Choroid plexus epithelial cell (primary cell): ENCODE measurements around the gene PIGC.

Source experiments
- DNase-seq: peaks from one replicate; pipeline ENCODE4 v3.0.0-alpha.2; 2010; ENCODE audit warnings: low read depth
- H3K4me3 ChIP-seq: 2 replicates; pipeline ENCODE4 v1.5.1; 2011; ENCODE audit warnings: low read depth, mild to moderate bottlenecking, control low read depth, low read length, moderate library complexity
- TF ChIP-seq, protein P1 (sequence below): conservative IDR thresholded peaks from 2 replicates; pipeline ENCODE4 v1.5.1; 2011; ENCODE audit warnings: low read depth, mild to moderate bottlenecking, control low read depth, inconsistent platforms, low read length, moderate library complexity

The PIGC gene

DNA sequence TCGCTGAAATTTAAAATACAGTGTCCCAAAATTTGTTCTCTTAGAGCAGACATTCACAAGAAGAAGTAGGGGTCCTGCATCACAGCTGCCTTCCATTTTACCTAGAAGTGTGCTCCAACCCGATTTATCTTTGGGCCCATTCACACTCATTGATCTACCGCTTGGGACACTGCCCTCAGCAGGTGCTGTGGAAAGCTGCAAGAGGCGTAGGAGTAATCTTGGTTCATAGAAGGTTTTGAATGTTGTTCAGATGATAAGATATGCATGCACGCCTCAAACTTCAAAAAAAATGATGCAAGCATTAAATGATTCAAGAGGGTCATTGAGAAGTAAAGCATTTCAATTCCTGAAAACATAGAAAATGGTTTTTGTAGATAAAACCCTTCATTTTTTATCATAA lies 42.0 kb downstream of the PIGC start:
- no peak overlapping the region for H3K4me3 ChIP-seq
- TF ChIP-seq, protein P1, sequence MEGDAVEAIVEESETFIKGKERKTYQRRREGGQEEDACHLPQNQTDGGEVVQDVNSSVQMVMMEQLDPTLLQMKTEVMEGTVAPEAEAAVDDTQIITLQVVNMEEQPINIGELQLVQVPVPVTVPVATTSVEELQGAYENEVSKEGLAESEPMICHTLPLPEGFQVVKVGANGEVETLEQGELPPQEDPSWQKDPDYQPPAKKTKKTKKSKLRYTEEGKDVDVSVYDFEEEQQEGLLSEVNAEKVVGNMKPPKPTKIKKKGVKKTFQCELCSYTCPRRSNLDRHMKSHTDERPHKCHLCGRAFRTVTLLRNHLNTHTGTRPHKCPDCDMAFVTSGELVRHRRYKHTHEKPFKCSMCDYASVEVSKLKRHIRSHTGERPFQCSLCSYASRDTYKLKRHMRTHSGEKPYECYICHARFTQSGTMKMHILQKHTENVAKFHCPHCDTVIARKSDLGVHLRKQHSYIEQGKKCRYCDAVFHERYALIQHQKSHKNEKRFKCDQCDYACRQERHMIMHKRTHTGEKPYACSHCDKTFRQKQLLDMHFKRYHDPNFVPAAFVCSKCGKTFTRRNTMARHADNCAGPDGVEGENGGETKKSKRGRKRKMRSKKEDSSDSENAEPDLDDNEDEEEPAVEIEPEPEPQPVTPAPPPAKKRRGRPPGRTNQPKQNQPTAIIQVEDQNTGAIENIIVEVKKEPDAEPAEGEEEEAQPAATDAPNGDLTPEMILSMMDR: peak; percentile 48
- no peak for DNase-seq

DNA sequence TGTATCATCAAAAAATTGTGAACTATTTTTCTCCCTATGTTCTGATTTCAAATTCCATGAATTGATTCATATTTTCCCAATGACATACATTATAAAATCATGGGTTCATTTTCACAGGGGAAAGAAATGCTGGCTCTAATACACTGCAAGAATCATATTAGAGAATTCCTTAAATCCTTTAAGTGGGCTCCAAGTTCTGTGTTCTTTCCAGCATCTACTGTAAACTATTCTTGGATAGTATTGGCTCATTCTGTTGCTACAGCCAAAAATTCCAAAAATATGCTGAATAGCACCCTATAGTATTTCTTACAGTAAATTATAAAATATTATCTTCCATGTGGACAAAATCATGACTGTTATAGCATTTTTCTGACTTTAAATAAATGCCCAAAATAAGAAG lies 42.4 kb downstream of the PIGC start:
- DNase-seq: no peak
- TF ChIP-seq, protein P1: no peak
- no peak overlapping the region for H3K4me3 ChIP-seq

DNA sequence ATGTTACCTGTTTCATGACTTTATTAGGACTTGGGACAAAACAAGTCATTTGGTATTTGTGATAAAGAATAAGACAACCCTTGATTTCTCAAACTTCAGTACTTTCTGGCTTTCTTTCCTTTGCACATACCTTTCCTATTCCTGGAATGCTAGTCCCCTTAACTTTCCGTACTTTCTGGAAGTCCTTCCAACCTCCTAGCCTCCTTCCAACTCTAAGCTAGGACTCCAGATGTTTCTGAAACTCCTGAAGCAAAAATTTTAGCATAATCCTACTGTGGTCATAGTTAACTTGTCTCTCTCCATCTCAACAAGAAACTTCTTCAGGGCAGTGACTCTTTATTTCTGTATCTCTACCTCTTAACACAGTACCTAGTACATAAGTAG lies 43.2 kb downstream of the PIGC start:
- no peak for DNase-seq
- no peak overlapping the region for H3K4me3 ChIP-seq
- TF ChIP-seq, protein P1: no peak

DNA sequence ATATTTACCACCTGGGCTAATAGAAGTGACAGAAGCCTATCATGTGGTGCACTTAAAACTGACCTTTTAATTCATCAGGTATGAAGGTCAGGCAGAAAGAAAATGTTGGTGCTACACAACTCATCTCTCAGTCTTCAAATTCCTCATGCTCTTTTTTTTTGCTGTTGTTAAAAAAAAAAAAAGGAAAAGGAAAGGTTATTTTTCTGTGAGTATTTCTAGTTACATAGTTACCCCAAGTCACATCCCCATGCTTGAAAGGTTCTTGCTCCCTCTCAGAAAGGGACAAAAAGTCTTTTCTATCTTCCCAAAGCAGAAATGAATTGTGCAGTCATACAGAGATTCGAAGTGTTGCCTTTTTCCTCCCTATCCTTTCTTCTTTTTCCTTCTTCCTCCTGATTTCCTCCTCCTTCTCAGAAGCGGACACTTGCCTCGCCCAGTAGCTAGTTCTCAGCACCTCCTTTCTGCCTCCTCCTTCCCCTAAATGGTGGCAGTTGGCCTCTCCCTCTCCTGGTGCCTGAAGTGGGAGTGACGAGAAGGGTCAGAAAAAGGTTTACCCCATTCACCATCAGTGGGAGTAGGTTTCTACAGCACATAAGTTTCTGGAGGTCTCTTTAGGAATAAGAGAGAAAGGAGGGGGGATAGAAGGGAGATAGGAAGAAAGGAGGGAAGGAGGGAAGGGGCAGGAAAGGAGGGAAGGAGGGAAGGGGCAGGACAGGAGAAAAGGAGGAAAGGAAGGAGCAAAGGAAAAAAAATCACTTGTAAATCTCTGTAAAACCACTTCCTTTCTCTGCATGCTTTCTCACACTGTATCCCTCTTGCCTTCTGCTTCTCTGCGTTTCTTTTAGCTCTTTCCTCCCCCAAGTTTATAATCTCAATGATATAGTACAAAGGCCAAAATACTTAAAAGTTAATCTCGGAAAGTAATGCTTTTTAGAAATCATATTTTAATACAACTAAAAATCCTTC lies 43.8 kb downstream of the PIGC start:
- TF ChIP-seq, protein P1: no peak
- no peak overlapping the region for H3K4me3 ChIP-seq
- DNase-seq: no peak

DNA sequence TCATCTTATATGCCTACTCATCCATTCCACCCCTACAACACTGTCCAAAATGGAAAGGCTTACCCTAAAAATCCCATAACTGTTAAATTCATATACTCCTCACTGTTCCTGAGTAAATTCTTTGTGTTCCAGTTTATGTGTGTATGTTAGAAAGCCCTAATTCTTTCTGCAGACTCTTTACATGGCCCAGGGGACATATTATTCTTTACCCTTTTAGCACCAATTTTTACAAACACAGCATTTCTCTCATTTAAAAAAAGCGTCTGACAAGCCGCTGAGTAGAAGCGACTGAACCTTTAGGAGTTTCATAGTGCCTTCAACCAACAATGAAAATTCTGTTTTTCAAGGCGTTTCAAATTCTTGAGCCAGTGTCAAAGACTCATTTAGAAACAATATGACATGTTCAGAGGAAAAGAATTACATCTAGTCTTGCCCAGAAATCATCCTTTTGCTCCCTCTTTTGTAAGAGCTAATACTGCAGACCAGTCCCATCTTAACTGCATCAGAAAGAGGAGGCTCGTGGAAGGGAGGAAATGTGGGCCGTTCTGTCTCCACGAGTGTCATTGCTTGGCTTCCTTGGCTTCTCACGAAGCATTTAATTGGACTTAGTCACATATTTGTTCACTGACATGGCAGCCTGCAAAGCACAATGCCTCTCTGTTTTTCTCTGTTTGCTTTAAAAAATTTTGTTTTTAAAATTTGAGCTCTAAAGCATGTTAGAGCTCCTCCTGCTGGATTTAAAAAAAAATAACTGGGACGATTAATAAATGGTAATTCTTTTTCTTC lies 44.7 kb downstream of the PIGC start:
- TF ChIP-seq, protein P1: peak; percentile 47
- DNase-seq: peak; percentile 94
- no peak overlapping the region for H3K4me3 ChIP-seq

DNA sequence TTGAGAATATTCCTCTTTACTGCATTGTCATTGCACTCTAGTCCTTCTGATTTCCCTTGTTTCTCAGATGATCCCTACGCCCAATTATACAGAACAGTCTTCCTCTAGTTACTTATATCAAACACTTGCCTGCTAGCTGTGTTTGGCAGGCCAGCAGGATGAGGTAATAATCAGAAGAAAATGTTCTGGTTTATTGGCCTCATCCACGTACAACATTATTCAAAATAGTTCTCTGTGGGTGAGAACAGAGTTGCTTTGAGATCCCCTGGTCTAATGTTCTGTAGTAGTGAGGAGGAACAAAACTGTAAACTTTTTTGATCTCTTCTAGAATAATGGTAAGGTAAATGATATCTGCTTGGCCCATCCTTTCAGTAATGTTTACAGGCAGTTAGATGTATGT lies 45.7 kb downstream of the PIGC start:
- TF ChIP-seq, protein P1: no peak

More for the DNA sequence above, 45.7 kb downstream of the PIGC start:
- DNase-seq: peak; percentile 66
- H3K4me3 ChIP-seq: no peak overlapping the region
